ENCODE data around the gene NR2C2AP.

Gene NR2C2AP

DNA sequence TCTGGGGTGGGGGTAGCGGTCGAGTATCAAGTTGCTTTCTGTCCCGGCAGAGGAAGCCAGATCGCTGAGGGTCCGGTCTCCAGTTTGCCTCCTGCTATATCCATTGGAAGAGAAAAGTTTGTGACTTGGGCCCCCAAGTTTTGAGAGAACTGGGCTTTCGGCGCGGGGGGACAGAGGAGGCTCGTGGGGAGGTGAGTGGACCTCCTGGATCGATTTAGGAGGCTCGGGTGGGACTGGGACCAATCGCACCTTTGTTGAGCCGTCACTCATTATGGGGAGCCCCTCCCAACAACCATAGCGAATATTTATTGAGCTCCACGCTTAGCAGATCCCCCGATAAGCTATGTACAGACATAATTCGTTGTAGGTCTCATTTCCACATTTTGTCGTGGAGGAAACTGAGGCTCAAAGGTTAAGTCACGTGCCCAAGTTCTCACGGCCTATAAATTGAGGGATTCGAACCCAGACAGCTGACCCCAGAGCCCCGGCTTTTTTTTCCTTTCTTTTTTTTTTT is 10.2 kb downstream of the NR2C2AP start:
- no peak for DNase-seq (ENCODE audit: low read depth, low spot score)
- TF ChIP-seq, protein P1, sequence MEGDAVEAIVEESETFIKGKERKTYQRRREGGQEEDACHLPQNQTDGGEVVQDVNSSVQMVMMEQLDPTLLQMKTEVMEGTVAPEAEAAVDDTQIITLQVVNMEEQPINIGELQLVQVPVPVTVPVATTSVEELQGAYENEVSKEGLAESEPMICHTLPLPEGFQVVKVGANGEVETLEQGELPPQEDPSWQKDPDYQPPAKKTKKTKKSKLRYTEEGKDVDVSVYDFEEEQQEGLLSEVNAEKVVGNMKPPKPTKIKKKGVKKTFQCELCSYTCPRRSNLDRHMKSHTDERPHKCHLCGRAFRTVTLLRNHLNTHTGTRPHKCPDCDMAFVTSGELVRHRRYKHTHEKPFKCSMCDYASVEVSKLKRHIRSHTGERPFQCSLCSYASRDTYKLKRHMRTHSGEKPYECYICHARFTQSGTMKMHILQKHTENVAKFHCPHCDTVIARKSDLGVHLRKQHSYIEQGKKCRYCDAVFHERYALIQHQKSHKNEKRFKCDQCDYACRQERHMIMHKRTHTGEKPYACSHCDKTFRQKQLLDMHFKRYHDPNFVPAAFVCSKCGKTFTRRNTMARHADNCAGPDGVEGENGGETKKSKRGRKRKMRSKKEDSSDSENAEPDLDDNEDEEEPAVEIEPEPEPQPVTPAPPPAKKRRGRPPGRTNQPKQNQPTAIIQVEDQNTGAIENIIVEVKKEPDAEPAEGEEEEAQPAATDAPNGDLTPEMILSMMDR (IDR thresholded peaks at IDR 0.05; ENCODE audit: insufficient read depth, low read length, missing control alignments), result no peak
- ChIA-PET CTCF (interaction anchor here (0.7 to 5.1 kb wide), 7 partner anchors 9 to 297 kb away, joined by 3 to 51 read pairs (median 3); no protein-coding TSS in a partner anchor), POLR2A (interaction anchor here (1.2 to 2.5 kb wide), 2 partner anchors 9 to 10 kb away, joined by 3 to 11 read pairs; partner anchors contain the start of gene NR2C2AP)
- H3K4me3 ChIP-seq (ENCODE audit: low read depth, low read length), result peak overlapping the region; percentile 76

DNA sequence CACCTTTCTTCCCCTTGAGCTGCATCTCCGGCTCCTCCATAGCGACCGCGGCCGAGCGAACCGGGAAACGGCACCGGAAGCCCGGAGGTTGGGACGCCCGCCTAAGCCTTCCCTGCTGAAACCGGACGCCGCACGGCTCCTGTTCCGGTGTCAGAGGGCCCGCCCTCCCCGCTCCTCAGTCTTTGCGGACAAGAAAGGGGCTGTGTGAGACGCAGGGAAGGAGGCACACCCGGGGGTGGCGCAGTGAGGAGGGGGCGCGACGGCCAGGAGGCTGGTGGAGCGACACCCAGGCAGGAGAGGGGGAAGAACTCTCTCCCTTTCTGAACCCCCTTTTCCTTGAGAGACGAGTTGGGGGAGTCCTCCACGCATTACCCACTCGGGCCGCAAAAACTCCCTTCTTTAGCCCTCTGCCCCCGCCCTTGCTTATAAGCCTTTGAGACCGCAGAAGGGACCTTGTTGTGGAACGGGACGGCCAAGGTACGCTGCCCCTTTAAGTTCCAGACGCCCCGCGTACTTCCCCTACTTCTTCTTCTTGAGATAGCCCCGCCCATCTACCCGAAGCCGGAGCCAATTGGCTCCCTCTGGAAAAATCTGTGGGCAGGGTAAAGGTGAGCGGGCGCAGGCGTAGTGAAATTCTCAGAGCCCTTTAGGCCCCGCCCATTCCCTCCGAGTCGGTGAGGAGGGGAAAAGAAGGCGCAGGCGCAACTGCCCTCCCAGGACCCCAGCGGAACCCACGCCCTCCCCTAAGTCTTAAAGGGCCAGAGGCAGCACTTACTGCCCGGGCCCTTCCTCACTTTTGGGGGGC is 10.9 kb downstream of the NR2C2AP start, which contains the start of the genes BORCS8 and RFXANK:
Gene BORCS8, minus strand, starts transcription at position 75 of the 805 bp plus-strand sequence. Its CDS starts 35 bp downstream, at position 40.
Gene RFXANK, plus strand, starts transcription at position 181 of the 805 bp plus-strand sequence. CDS start 1,689 bp downstream, outside the sequence.
- CTCF ChIA-PET, result interaction anchor here (0.7 to 5.1 kb wide), 7 partner anchors 9 to 298 kb away, joined by 3 to 51 read pairs (median 3); no protein-coding TSS in a partner anchor

DNA sequence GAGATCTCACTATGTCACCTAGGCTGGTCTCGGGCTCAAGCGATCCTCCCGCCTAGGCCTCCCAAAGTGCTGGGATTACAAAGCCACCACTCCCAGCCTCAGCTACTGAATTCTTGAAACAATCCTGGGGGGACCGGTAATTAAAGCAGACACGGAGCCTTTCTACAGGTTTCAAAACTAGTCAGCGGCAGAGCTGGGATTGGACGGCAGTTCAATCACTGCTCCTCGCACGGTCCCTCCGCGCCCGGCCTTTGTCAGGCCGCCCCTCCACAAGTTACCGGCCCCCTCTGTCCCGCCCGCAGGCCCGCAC is 11.5 kb downstream of the NR2C2AP start:
- peak overlapping the region; percentile 90 for H3K4me3 ChIP-seq (ENCODE audit: low read depth, low read length)
- ChIA-PET CTCF (interaction anchor here (1.8 to 5.1 kb wide), 2 partner anchors 9 to 16 kb away, joined by 5 to 51 read pairs; no protein-coding TSS in a partner anchor), POLR2A (interaction anchor here (0.7 to 0.8 kb wide), 2 partner anchors 12 to 1040 kb away, joined by 3 to 5 read pairs; partner anchors contain the start of gene NR2C2AP)
- TF ChIP-seq, protein P1 (IDR thresholded peaks at IDR 0.05; ENCODE audit: insufficient read depth, low read length, missing control alignments), result no peak
- DNase-seq (ENCODE audit: low read depth, low spot score), result no peak

More for the DNA sequence above, 10.9 kb downstream of the NR2C2AP start, which contains the start of the genes BORCS8 and RFXANK:
- POLR2A ChIA-PET, result interaction anchor here (0.7 to 2.5 kb wide), 3 partner anchors 9 to 1041 kb away, joined by 3 to 11 read pairs (median 3); partner anchors contain the start of gene NR2C2AP
- H3K4me3 ChIP-seq (ENCODE audit: low read depth, low read length), result peak within 1 kb of the TSS; percentile 90
- peak; percentile 89 for DNase-seq (ENCODE audit: low read depth, low spot score)
- TF ChIP-seq, protein P1 (IDR thresholded peaks at IDR 0.05; ENCODE audit: insufficient read depth, low read length, missing control alignments), result no peak

DNA sequence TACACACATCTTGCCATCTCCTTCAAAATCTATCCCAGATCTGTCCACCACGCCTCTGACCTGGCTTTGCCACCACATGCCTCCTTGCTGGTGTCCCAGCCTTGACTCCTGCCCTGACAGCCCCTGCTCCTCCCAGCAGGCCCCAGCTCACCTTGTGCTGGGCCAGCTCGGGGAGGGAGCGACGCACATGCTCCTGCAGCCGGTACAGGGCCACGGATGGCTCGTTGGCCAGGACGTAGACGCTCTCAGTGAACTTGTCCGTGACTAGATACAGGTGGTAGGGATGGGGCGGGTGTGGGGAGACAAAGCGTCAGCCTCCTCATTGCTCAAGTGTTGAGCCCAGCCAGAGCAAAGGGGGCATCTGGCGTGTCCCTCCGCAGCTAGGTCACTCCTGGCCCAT is 16.5 kb downstream of the NR2C2AP start:
- CTCF ChIA-PET, result interaction anchor here (1.1 to 6.1 kb wide), 3 partner anchors 10 to 129 kb away, joined by 3 to 51 read pairs (median 5); no protein-coding TSS in a partner anchor

DNA sequence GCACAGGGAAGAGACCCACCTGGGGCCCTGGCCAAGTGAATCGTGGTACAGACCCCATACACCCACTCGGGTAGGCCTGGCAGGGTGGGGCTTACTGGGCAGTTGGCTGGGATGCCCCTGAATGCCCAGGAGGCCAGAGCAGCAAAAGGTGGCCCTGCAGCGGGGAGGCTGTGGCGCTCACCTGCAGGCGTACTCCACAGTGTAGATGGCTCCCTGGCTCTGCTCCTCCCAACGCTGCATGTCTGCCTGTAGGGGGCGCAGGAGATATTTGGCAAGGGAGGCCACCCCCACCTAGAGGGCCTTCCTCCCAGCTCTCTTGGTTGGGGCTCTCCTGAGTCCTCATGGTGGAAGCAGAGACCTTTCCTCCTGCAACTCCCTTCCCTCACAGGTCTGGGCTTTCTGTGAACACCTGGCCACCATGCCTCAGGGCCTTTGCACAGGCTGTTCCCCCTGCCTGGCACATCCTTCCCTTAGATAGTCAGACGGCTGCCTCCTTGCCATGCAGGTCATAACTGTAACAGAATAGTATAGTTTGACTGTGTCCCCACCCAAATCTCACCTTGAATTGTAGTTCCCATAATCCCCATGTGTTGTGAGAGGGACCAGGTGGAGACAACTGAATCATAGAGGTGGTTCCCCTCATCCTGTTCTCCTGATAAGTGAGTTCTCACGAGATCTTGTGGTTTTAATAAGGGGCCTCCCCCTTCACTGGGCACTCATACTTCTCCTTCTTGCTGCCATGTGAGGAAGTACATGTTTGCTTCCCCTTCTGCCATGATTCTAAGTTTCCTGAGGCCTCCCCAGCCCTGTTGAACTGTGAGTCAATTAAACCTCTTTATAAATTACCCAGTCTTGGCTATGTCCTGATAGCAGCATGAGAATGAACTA is 17.1 kb downstream of the NR2C2AP start:
- H3K4me3 ChIP-seq (ENCODE audit: low read depth, low read length), result no peak overlapping the region
- DNase-seq (ENCODE audit: low read depth, low spot score), result no peak
- POLR2A ChIA-PET, result no interaction called here
- CTCF ChIA-PET, result interaction anchor here (1.8 to 6.1 kb wide), 3 partner anchors 9 to 16 kb away, joined by 4 to 51 read pairs (median 5); partner anchors contain the start of gene MEF2B
- TF ChIP-seq, protein P1 (IDR thresholded peaks at IDR 0.05; ENCODE audit: insufficient read depth, low read length, missing control alignments), result peak; percentile 67

More for the DNA sequence above, 16.5 kb downstream of the NR2C2AP start:
- no peak for DNase-seq (ENCODE audit: low read depth, low spot score)
- H3K4me3 ChIP-seq (ENCODE audit: low read depth, low read length), result no peak overlapping the region
- TF ChIP-seq, protein P1 (IDR thresholded peaks at IDR 0.05; ENCODE audit: insufficient read depth, low read length, missing control alignments), result no peak
- POLR2A ChIA-PET, result no interaction called here

Data from AG04449 (cell line).